HG03280 (cell line): ENCODE results near the gene MACROD2.
A peak's percentile ranks its signal among the peaks of the same experiment; 100 is the strongest.

Source experiments
- ATAC-seq: cut with Tn5 transposase; IDR thresholded peaks from one replicate; pipeline ENCODE4 v1.9.1; 2021; ENCODE audit warnings: mild to moderate bottlenecking, moderate library complexity; ENCODE audit not compliant: unreplicated experiment

The MACROD2 gene

DNA sequence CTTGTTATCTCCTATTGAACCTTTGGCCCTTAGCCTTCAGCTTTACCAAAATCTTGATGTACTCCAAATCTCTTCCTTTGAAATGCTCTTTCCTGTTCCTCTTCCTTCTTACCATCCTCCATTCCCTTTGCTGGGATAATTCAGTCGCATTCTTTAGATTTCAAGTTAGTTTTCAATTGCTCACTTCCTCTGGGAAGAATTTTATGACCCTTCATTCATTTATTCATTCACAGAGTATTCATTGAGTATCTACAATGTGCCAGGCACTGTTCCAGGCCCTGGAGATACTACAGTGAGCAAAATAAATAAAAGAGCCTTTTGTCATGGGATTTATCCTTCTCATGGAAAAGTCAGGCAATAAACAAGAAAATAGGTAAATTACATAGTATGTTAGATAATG is 890.3 kb downstream of the MACROD2 start:
- no peak for ATAC-seq

DNA sequence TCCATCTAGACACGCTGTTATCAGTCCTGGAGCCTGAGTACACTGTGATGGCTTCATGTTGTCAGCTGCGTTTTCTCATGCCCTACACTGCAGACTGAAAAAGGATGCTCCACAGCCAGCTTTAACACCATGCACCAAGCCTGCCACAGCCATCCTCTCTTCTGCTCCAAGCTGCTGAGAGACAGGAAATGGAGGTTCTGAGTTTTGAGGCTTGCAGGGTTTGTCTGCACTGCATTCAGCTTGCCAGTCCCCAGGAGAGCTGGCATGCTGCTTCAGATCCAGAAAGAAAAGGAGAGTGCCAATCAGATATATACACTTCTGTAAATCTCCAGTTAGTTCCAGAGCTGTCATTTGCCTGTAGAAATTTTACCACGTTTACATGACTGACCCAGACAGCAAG is 892.8 kb downstream of the MACROD2 start:
- ATAC-seq = no peak

DNA sequence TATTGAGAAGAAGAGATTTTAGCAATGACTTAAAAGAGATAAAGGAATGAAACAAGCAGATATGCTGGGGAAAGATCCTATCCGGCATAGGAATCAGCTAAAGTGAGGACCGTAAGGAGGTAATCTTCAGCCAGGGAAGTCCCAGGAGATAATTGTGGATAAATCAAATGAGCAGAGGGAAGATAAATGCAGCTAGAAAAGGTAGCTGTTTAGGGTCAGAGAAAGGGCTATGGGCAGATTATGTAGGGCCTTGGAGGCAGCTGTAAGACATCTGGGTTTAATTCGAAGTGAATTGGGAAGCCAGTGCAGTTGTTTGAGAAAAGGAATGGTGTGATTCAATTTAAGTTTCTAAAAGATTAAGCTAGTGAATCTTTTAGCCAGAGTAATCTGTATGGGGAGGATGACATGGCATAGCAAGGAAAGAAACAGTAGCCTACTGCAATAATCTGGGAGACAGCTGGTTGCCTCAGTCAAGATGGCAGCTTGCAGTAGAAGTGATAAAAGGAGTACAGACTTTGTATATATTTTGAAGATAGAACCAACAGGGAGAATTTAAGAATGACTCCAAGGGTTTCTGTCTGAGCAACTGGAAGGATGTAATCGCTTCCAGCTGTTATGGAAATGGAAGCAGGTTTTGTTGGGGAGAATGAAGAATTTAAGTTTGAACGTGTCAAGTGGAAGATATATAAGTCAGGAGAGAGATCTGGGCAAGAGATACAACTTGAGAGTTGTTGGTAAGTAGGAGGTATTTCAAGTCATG is 894.4 kb downstream of the MACROD2 start:
- no peak for ATAC-seq

DNA sequence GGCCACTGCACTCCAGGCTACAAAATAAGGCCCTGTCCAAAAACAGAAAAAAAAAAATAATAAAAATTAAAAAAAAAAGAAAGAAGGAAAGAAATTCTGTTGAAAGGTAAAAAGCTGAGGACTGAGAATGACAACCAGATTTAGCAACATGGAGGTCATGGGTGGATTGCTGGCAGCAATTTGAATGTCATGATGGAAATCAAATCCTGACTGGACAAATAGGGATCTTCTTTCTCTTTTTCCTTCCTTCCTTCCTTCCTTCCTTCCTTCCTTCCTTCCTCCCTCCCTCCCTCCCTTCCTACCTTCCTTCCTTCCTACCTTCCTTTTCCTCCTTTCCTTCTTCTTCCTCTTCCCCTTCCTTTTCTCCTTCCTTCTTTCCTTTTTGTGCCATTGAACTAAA is 895.4 kb downstream of the MACROD2 start:
- ATAC-seq = no peak

DNA sequence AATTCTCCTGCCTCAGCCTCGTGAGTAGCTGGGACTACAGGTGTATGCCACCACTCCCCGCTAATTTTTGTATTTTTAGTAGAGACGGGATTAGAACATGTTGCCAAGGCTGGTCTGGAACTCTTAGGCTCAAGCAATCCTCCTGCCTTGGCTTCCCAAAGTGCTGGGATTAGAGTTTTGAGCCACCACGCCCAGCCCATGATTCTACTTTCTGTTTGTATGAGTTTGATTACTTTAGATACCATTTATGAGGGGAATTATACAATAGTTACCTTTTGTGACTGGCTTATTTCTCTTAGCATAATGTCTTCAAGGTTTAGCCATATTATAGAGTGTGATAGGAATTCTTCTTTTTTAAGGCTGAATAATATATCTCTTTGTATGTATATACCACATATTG is 897.5 kb downstream of the MACROD2 start:
- ATAC-seq = no peak

DNA sequence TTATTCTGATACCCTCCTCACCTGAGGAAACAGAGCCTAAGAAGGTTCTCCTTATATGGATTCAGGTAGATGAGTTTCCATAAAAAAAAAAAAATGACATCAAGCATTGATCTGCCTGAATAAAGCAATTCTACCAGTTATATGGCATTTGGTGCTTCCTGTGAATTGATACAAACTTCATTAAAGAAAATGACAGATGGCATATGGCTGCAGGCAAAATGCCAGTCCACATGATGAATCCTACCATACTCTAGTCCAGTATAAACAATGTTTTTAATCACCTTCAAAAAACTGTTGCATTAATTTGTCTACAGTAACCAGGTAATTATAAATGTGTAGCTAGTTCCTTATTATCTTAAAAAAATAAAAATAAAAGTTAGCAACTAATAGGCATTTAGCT is 901.3 kb downstream of the MACROD2 start:
- no peak for ATAC-seq

DNA sequence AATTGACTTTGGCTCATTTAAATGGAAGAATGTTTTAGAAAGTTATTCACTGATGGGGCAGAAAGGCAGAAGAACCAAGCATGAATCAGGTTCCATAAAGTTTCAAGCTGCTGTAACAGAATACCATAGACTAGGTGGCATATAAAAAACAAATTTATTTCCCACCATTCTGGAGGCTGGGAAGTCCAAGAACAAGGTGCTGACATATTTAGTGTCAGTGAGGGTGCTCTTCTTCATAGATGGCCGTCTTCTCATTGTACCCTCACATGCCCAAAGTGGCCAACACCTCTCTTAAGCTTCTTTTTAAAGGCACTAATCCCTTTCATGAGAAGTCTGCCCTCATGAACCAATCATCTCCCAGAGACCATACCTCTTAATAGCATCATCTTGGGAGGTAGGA is 902.3 kb downstream of the MACROD2 start:
- no peak for ATAC-seq

DNA sequence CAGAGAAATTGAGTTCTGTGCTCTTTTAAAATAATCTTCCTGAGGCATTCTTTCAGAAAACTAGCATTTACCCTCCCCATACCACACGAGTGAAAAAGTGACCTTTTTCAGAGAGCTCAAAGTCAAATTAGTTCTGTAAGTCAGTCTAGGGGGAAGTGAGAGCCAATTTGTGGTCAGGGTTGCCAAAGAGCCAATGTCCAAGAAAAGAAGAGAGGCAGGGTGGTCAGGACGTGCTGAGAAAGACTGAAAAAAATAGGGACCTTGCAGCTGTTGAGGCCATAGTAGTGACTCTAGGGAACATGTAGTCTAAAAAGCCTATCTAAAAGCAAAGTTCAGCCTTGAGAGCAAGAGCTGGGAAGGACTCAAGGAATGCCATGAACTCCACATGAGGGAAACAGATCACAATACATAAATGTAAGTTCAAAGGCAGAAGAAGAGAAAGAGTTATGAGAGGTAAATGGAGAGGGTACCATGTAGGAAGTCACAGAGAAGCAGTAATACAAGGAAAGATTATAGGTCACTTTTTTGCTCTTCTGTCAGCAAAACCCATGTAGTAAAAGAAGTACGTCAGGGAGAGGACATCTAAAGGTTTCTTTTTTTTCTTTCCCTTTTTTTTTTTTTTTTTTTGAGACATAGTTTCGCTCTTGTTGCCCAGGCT is 907.2 kb downstream of the MACROD2 start:
- peak; percentile 88 for ATAC-seq

DNA sequence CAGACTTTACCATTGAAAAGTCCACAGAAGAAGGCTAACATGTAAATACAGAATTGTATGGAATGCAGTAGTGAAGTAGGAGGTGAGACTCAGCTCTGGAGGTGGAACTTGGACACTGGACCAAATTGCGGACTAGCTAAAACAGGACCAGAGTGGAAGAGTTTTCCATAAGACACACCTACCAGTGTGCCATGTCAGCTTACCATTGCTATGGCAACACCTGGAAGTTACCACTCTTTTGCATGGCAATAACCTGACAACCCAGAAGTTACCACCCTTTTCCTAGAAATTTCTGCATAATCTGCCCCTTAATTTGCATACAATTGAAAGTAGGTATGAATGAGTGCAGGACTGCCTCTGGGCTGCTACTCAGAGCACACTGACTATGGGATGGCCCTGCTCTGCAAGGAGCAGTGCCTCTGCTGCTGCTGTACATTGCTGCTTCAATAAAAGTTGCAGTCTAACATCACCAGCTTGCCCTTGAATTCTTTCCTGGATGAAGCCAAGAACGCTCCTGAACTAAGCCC is 911.7 kb downstream of the MACROD2 start:
- no peak for ATAC-seq

- no peak for ATAC-seq
These were observed 914.8 kb downstream of the MACROD2 start for GRCh38 chr20:14910126-14910525.

- ATAC-seq = no peak
These were observed 918.7 kb downstream of the MACROD2 start for GRCh38 chr20:14913896-14914620.

DNA sequence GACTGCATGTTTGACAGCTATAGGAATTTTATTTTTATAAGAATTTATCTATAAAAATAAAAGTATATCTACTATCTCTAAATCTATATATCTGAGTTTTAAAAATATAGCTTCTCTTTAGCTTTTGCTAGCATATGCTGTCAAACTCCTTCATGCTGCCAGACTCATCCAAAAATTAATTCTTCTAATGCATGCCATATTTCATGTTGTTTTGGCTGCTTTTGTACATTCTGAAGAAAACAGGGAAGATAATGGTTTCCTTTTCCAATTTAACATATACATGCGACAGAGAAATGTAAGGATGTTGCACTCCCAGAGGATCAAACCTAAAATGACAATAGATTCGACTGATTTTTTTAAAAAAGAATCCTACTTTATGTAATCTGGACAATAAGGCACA is 919.3 kb downstream of the MACROD2 start:
- ATAC-seq = no peak

GRCh38 chr20:14915356-14915755 is 920.0 kb downstream of the MACROD2 start:
- ATAC-seq = no peak

DNA sequence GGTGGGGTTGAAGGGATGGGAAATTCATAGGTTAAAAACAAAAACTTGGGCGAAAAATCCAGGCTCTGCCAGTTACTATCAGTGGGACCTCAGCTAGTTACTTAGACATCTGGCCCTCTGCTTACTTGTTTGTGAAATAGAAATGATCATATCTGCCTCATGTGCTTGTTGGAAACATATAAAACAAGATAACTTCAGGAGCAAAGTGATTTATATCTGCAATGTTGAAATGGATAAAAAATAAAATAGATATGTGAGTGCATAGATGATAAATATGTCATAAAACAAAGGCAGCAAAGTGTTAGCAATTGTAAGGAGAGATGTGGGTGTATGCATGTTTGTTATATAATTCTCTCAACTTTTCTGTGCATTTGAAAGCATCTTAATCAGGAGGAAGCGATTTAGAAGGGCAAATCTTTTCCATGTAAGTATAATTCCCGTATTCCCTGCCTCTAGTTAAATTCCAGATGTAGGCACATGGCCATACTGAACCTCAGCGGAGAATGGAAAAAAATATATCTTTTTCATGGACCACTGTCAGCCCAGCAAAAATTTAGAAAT is 921.1 kb downstream of the MACROD2 start:
- ATAC-seq = no peak

GRCh38 chr20:14918281-14918680 is 923.0 kb downstream of the MACROD2 start:
- no peak for ATAC-seq

DNA sequence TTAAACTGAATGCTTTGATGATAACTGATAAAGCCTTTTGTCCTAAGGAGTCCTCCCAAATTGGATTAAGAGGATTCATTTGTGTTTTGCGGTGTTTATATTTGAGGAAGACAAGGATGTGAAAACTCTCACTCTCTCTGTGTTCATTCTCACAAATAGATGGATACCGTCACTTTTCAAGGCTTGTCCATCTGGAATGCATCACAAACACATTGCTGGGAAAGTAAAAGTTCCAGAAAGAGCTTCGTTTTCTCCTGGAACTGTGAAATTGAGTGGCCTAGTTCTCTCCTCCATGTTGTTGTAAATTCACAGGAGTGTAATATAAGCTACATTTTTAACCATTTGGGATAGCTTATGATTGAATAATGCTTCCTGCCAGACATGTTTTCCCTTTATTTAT is 923.7 kb downstream of the MACROD2 start:
- ATAC-seq = no peak

DNA sequence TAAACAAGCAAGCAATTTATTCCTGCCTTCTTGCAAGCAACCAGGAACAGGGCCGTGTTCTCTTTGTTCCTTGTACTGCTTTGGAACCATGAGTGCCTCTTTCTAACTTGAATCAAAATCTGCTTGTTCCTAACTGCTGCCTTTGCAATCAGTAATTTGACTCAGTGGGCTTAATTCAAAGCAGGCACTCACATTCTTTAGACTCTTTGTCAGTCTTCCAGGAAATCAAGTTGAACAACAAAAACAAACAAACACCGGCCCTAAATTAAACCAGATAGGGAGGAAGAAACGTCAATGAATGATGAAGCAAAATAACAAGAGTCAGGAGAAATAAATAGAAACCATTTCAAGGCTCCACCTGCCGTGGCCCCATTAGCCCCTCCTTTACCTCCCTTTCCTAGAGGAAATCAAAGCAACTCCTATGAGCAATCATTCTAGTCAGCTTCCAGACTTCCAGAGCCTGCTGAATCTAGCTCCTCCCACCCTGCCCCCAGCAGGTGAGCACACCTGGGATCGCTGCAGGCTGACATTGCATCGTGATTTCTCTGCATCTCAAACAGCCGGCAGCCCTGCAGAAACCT is 924.3 kb downstream of the MACROD2 start:
- no peak for ATAC-seq

DNA sequence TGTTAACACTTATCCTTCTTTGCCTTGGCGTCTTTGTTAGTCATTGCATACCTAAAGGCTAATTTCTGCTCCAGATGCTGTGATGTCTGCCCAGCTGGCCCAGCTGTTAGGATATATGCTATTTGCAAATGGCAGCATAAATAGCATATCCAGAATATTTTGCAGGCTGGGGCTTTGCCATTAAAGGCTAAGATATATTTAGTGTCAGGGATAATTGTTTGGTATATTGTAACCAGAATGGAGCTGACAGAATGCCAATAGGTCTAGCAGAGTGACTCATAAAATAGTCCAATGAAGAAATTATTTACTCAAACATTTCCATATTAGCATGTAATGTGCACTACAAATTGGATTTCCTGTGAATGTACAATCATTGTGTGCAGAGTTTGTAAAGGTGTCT is 926.2 kb downstream of the MACROD2 start:
- ATAC-seq = no peak

DNA sequence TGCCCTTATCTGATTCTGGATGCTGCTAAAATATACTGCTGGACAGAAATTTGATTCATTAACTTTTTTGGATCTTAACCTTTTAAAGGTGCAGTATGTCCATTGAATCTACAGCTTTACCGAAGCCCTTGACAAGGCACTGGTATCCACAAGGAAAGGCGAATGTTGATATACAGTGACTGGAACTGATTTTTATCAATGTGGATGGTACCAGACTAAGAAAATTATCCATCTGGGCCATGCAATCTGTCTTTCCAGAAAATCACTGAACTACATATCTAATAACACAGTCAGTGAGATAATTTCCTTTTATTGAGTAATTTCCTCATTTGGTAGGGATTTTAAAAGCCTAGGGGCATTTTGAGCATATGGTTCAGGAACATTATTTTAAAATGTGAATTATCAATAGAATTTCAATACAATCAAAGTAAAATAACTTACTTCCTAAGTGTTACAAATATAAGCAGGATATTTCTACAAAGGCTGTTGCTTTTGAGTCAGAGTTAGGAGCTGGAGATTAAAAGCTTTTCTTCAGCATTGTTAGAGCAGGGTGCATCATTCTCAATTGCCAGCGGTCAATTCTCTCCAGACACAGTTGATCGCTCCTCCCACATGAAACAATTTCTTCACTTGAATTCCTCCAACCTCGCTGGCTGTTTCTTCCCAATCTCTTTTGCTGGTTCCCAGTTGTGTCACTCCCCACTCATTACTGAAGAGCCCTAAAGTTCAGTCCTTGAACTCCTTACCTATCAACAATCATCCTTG is 927.4 kb downstream of the MACROD2 start:
- ATAC-seq = no peak

DNA sequence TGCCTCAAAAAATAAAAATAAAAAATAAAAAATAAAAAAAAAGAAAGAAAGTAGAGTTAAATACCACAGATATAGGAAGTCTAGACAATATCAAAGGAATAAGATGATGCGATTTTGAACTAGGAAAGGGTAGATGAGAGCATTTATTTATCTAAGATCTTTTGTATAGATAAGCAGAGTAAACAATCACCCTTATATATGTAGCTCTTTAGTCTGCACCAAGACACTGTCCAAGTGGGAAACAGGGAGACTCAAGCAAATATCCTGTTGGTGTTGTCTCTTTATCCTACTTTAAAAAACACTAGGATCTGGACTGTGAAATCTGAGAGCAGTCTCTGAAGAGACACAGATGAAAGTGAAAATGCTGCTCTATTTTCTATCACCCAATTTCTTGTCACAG is 929.1 kb downstream of the MACROD2 start:
- no peak for ATAC-seq
